ENCODE data around the gene EBI3.
"Not testable (repeated sequence)": the region's sequence is repeated elsewhere in the genome, so short reads cannot be mapped to it uniquely, and the experiment has no call there.

EBI3 gene

DNA sequence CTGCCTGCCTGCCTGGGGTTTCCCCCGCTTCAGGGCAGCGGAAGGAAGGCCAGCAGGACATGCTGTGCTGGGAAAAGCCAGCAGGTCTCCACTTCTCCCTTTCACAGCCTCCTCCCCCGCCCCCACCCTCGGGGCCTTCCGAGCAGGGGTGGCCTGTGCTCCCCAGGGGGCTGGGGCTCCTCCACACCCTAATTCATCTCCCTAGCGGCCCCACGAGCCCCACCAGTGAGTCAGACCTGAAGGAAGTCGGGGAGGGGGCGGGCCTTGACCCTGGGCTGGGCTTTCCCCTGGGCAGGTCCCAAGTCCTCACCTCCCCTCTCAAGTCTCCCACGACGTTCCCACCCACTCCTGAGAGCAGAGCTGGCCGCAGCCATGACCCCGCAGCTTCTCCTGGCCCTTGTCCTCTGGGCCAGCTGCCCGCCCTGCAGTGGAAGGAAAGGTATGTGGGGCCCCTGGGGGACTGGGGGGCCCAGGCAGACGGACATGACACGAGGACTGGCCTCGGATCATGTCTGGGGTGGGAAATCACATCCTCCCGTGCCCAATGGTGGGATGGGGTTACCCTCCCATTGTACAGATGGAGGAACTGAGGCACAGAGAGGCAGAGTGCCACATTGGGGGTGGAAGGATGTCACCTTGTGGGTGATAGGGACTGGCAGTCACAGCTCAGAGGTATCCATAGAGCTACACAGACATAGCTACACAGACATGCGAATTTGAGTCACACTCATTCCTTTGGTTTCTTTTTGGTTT, at the start of gene EBI3:
Gene EBI3, plus strand, starts transcription at position 345 of the 753 bp plus-strand sequence. Its CDS starts 28 bp downstream, at position 373.
- no peak for DNase-seq

DNA sequence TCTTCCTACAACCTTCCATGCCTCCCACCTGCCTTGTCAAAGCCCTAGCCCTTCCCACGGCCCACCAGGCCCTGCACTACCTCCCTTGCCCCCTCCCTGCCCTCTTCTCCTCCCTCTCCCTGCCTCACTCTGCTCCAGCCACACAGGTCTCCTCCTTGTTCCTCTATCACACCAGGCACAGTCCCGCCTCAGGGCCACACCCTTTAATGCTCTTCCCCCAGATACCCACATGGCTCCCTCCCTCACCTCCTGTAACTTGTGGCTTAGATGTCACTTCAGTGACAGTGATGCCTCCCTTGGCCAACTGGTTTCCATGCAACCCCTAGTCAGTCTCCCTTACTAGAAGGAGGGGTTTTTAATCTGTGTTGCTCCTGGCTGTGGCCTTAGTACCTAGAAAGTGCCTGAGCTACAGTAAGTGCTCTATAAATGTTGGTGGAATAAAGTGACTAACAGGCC, 48.2 kb upstream of the EBI3 start:
- no peak for DNase-seq

DNA sequence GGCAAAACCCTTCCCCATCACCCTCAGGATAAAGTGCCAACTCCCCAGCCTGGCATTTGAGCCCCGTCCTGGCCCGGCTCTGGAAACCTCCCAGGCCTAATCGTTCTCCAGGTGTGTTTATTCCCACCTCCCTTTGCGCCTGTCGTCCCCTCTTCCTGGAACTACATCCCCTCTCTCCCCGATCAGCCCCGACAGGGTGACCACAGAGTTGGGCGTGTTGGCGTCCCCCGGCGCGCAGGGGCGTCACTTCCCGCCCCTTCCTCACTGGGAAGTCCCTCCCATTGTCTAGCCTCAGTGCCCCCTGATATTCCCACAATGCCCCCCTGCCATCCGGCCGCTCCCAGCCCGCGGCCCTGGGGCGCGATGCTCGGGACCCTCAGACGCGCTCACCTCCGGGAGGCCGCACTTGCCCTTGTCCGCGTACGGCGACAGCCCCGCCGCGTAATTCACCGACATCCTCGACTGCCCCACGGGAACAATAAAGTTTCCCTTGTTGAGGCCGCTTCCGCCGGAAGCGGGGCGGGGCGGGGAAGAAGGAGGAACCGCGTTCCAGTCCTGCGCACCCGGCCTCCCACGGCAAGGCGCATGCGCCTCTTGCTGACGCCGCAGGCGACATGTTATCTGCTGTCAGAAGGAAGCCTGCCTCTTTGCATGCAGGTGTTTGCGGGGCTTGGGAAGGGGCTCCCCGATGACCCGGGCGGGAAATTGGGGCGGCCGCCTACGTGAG, 47.1 kb upstream of the EBI3 start, which contains the start of the genes ANKRD24 and SIRT6:
Gene ANKRD24, plus strand, starts transcription at position 606 of the 727 bp plus-strand sequence. CDS start 3,737 bp downstream, outside the sequence.
Gene SIRT6, minus strand, starts transcription at position 480 of the 727 bp plus-strand sequence. Its CDS starts 24 bp downstream, at position 456.
- peak; percentile 96 for DNase-seq

GRCh38 chr19:4183967-4184717, 45.2 kb upstream of the EBI3 start:
- peak; percentile 88 for DNase-seq

DNA sequence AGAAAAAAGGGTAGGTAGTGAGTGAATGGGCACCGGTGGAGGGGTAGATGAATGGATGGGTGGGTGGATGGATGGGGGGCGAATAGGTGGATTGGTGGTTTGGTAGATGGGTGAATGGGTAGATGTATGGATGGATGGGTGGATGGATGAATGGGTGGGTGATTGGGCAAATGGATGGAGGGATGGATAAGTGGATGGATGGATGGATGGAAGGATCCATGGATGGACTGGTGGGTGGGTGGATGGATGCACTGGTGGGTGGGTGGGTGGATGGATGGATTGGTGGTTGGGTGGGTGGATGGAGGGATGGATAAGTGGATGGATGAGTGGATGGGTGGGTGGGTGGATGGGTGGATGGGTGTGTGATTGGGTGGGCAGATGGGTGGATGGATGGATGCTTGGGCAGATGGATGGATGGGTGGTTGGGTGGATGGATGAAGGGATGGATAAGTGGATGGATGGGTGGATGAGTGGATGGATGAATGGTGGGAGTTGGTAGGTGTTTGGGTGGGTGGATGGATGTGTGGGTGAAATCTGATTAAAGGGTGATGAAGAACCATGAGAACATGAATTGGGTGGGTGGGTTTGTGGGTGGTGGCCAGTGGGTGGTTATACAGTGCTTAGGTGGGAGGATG, 44.5 kb upstream of the EBI3 start:
- no peak for DNase-seq

DNA sequence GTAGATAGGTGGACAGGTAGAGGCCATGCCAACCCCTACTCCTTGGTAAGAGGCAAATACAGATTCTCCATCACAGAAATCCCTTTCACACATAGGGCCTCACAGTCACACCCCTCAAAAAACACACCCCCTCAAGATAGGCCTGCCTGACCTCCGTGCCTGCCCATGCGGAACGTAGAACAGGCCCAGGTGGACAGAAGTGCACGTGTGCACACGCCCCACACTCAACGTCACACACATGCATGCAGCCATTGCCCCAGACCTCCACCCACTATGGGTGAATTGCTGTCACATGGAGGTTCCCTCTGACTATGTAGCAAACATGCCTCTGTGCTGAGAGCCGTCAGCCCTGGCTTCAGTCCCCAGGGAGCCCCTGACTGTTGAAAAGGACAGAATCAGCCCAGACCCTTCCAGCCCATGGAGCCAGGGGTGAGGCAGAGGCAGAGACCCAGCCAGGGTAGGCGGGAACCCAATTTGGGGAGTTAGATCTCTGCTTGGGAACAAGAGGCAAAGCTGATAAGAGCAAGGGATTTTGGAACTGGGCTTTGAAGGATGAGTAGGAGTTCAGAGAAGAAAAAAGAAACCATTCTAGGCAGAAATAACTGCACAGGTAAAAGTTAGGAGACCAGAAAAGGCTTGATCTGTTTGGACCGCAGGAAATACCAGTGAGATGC, 43.8 kb upstream of the EBI3 start:
- no peak for DNase-seq

DNA sequence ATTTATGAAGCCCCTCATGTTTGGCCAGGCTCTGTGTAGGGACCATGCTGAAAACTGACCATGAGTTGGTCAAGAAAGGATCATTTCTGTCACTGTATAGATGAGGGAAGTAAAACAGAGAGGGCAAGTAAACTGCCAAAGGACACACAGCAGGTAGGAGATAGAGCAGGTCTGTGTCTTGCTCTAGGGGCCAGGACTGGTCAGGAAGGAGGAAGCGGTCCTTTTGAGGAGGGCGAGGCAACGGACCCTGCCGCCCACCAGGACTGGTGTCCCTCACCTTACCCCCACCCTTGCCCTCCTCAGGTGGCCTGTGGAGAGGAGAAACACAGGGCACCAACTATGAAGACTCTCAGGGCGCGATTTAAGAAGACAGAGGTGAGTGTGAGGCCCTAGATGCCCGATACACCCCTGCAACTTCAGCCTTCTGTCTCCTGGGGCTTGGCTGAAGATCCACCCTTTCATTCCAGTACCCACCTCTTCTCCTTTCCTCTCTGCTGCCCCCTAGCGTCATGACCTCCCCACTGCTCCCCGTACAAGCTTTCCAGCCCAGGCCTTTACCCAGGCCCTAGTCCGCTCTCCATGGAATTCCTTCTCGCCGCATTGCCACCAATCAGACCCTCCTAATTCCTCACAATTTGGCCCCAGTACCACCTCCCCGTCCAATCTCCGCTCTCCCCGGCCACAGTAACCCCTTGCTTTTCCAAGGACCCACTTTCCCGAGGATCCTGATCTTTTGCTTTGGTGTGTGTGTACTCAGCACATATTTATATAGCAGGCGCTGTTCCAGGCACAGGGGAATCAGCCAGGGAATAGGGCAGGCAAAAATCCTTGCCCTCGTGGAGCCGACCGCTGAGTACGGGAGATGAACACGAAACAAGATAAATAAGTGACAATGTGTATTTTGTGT, 43.0 kb upstream of the EBI3 start:
- DNase-seq = peak; percentile 37

- DNase-seq = no peak
These were observed 41.8 kb upstream of the EBI3 start for GRCh38 chr19:4187313-4188122.

DNA sequence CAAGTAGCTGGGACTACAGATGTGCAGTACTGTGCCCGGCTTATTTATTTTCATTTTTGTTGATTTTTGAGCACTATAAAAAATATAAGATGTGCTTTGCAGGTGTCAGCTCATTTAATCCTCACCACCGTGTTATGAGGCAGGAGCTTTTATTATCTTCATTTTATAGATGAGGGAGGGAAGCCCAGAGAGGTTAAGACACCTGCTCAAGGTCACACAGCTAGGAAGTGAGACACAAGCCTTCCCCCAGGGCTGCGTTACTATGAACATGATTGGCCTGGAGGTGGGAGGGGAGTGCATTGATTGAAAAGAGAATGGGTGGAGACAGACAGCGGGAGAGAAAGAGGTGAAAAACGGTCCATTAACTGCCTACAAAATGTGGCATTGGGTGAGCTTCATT, 39.7 kb upstream of the EBI3 start:
- DNase-seq = no peak

- DNase-seq = not testable (repeated sequence)
These were observed 36.8 kb upstream of the EBI3 start for GRCh38 chr19:4192537-4192936.

GRCh38 chr19:4194353-4194752, 35.0 kb upstream of the EBI3 start:
- DNase-seq = no peak

DNA sequence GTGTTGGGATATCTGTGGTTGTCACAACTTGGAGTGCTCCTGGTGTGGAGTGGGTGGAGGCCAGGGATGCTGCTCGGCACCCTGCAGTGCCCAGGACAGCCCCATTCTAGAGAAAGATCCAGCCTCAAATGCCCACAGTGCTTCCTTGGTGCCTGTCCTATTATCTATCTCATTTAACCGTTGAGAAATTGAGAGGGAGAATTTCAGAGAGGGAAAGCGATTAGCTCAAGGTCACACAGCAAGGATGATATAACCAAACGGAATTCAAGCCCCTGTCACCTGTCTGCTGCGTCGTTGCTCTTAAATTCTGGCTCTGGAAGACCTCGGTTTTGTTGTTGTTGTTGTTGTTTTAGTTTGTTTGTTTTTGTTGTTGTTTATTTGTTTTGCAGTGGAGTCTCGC, 33.3 kb upstream of the EBI3 start:
- no peak for DNase-seq

- no peak for DNase-seq
These were observed 32.7 kb upstream of the EBI3 start for GRCh38 chr19:4196587-4197148.

GRCh38 chr19:4197228-4197624, 32.1 kb upstream of the EBI3 start:
- DNase-seq = no peak

- no peak for DNase-seq
These were observed 31.5 kb upstream of the EBI3 start for GRCh38 chr19:4197625-4198466.

- no peak for DNase-seq
These were observed 30.7 kb upstream of the EBI3 start for GRCh38 chr19:4198467-4199126.

DNA sequence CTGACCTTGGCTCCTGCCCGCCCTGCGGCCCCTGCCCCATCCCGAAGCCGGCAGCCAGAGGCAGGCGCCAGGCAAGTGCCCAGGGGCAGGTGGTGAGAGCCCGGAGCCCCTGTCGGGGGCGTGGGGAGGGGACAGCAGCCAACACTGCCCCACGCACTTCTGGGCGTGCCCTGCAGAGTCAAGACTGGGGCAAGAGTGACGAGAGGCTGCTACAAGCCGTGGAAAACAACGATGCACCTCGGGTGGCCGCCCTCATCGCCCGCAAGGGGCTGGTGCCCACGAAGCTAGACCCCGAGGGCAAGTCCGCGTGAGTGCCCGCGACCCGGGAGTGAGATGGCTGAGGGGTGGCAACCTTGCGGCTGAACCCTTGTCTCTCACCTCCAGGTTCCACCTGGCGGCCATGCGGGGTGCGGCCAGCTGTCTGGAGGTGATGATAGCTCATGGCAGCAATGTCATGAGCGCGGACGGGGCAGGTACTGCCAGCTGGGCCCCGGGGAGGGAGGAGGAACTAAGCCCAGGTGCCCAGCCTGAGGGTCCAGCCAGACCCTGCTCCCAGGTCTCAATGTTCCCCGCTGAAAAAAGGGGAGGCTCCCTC, 29.5 kb upstream of the EBI3 start:
- DNase-seq = no peak

Measured in NCI-H2171 (cell line).